MCF 10A (cell line): Measurements from ENCODE around the gene GORASP2. TPM values are rescaled to one million over a fixed set of nuclear protein-coding genes. Genes with fewer than 3 reads are reported as not detected.

Experiments used
- BruUV-seq: library from RNA; stranded (reverse); fragments of 400-500 nt; replicated peaks from 2 replicates; lab custom pipeline; 2021; lab: Mats Ljungman, UMichigan
- CTCF ChIA-PET: fragments of 300-600 bp; sonication (Branson Sonifier 250); formaldehyde crosslinking; extraction: SDS; loops from one replicate; lab custom pipeline; 2021; ENCODE audit warnings: antibody characterized with exemption, inconsistent platforms; lab: Yijun Ruan, JAX
- POLR2A ChIA-PET: fragments of 300-600, 350-650 bp; sonication (Branson Sonifier 250); formaldehyde crosslinking; extraction: SDS; loops from one replicate; lab custom pipeline; 2020; ENCODE audit warnings: antibody characterized with exemption, inconsistent platforms; lab: Yijun Ruan, JAX
- DNase-seq: peaks from one replicate; pipeline ENCODE4 v3.0.0-alpha.2; 2018; ENCODE audit not compliant: unreplicated experiment
- H3K27ac Mint-ChIP-seq: one replicate; pipeline ENCODE4 v1.8.0; 2022; ENCODE audit warnings: mild to moderate bottlenecking, low read depth, mixed read lengths; ENCODE audit not compliant: unreplicated experiment
- H3K27me3 Mint-ChIP-seq: one replicate; pipeline ENCODE4 v1.8.0; 2022; ENCODE audit warnings: mixed read lengths; ENCODE audit not compliant: insufficient read depth, unreplicated experiment
- H3K36me3 Mint-ChIP-seq: one replicate; pipeline ENCODE4 v1.8.0; 2022; ENCODE audit warnings: mild to moderate bottlenecking, moderate library complexity, mixed read lengths; ENCODE audit not compliant: insufficient read depth, unreplicated experiment
- H3K4me1 Mint-ChIP-seq: one replicate; pipeline ENCODE4 v1.8.0; 2022; ENCODE audit warnings: mixed read lengths; ENCODE audit not compliant: insufficient read depth, unreplicated experiment
- H3K4me3 Mint-ChIP-seq: one replicate; pipeline ENCODE4 v1.8.0; 2022; ENCODE audit warnings: mild to moderate bottlenecking, moderate library complexity, mixed read lengths; ENCODE audit not compliant: unreplicated experiment
- H3K9me3 Mint-ChIP-seq: one replicate; pipeline ENCODE4 v1.8.0; 2022; ENCODE audit warnings: mixed read lengths; ENCODE audit not compliant: unreplicated experiment
- CTCF ChIP-seq: fragments of 200-600 bp; IDR thresholded peaks from one replicate; pipeline ENCODE4 v1.8.0; 2022; ENCODE audit warnings: antibody characterized with exemption, mild to moderate bottlenecking; ENCODE audit not compliant: unreplicated experiment
- intact Hi-C: fragments of 100-400 bp; cut with micrococcal nuclease; formaldehyde crosslinking; loops from 2 replicates; pipeline ENCODE4 v1.14.1; 2022
- total RNA-seq: library from RNA; stranded (reverse); gene quantifications from 2 replicates; pipeline ENCODE4 v1.2.3, GENCODE V29; 2022

The GORASP2 gene
- total RNA-seq, 1 experiment from 2014 or later = 140 TPM

- no TSS peak for BruUV-seq
- peaks cover under 1% of the 10 kb centered on the region for H3K4me1 Mint-ChIP-seq
- H3K27me3 Mint-ChIP-seq = no peaks in the 10 kb centered on the region
- TF ChIP-seq CTCF = no peak
- no peak for DNase-seq
- no peak overlapping the region for H3K27ac Mint-ChIP-seq
- peaks cover 26% of the 10 kb centered on the region for H3K36me3 Mint-ChIP-seq
- intact Hi-C loops = no loop called here
- ChIA-PET POLR2A (interaction anchor here (0.6 to 0.7 kb wide), 2 partner anchors 30 to 37 kb away, joined by 3 read pairs; no protein-coding TSS in a partner anchor), CTCF (no interaction called here)
- H3K4me3 Mint-ChIP-seq = no peak overlapping the region
- H3K9me3 Mint-ChIP-seq = no peaks in the 10 kb centered on the region
Measured at GRCh38 chr2:170971071-170971470, 42.0 kb downstream of the GORASP2 start.

GRCh38 chr2:170972296-170973224, 43.5 kb downstream of the GORASP2 start:
- Mint-ChIP-seq H3K4me3 (peak overlapping the region; percentile 71), H3K4me1 (no peaks in the 10 kb centered on the region), H3K27ac (peak overlapping the region; percentile 19), H3K9me3 (no peaks in the 10 kb centered on the region), H3K36me3 (peaks cover 14% of the 10 kb centered on the region), H3K27me3 (no peaks in the 10 kb centered on the region)
- peak; percentile 5 for DNase-seq
- ChIA-PET POLR2A (interaction anchor here (0.6 to 1.3 kb wide), 8 partner anchors 9 to 609 kb away, joined by 3 to 5 read pairs (median 4); partner anchors contain the start of genes GORASP2 and METTL8), CTCF (interaction anchor here (0.6 to 4.2 kb wide), 25 partner anchors 10 to 739 kb away, joined by 3 to 22 read pairs (median 4); partner anchors contain the start of gene GORASP2)
- BruUV-seq = no TSS peak
- intact Hi-C loops = loop anchor here (1.0 to 2.0 kb wide), 3 partner anchors 187 to 460 kb away; partner anchors contain the start of gene METTL8
- TF ChIP-seq CTCF = no peak

- Mint-ChIP-seq H3K27ac (peak overlapping the region; percentile 19), H3K36me3 (peaks cover 8% of the 10 kb centered on the region), H3K9me3 (no peaks in the 10 kb centered on the region), H3K4me3 (peak overlapping the region; percentile 71), H3K4me1 (no peaks in the 10 kb centered on the region), H3K27me3 (no peaks in the 10 kb centered on the region)
- intact Hi-C loops = loop anchor here (1.0 to 2.0 kb wide), 3 partner anchors 186 to 460 kb away; partner anchors contain the start of gene METTL8
- POLR2A ChIA-PET = interaction anchor here (0.7 to 1.3 kb wide), 6 partner anchors 9 to 460 kb away, joined by 3 to 5 read pairs (median 4); partner anchors contain the start of genes GORASP2 and METTL8
- no TSS peak for BruUV-seq
- no peak for DNase-seq
- CTCF ChIA-PET = interaction anchor here (0.6 to 4.2 kb wide), 18 partner anchors 10 to 739 kb away, joined by 3 to 22 read pairs (median 4); partner anchors contain the start of gene GORASP2
- TF ChIP-seq CTCF = no peak
Measured at GRCh38 chr2:170973225-170973491, 44.1 kb downstream of the GORASP2 start.
